GM19468 (cell line): ENCODE measurements around the gene ZNF485.
A peak's percentile ranks its signal among the peaks of the same experiment; 100 is the strongest.
"Not testable (repeated sequence)": the region's sequence is repeated elsewhere in the genome, so short reads cannot be mapped to it uniquely, and the experiment has no call there.

ENCODE experiments used
- ATAC-seq: cut with Tn5 transposase; IDR thresholded peaks from one replicate; pipeline ENCODE4 v1.9.1; 2021; ENCODE audit warnings: mild to moderate bottlenecking, moderate library complexity, moderate number of reproducible peaks; ENCODE audit not compliant: unreplicated experiment; ENCODE audit errors: extremely low read depth

The ZNF485 gene

DNA sequence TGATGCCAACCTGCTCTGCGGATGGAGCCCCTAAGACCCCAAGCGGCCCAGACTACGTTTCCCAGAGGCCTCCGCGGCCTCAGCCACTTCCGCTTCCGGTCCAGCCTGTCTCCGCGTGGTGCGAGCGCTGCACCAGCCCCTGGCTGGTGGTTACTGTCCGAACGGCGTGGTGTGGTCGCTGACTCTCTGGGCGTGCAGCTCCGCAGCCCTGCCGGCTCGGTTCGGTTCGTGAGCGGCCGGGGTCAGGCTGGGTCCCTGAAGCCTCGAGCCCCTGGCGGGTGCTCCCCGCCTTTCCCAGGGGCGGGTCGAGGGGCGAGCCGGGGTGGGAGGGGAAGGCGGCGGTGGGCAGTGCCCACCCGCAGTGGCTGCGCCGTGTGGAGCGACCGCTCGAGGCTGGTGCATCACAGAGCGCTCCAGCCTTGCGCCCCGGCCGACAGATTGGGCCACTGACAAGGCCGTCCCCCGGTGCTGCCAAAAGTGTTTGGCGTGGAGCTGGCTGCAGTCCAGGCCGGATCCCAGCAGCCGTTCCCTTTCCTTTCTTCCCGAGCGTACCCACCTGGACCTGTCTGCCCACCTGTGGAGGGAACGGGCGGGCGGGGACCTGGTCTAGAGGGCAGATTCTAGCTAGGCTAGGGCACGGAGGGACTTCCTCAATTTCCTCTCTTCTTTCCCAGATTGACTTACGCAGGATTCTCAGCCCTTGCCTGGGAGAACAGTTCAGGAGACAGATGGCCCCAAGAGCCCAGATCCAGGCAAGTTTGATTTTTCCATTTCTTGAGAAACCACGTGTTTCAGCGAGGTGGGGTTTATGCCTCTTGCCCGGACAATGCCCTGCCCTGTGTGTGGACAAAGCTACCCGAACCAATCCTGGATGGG, at the start of gene ZNF485:
ZNF485 (plus strand) TSS at position 116 of the 876 bp plus-strand sequence; CDS start at position 729, 613 bp downstream.
- peak; percentile 98 for ATAC-seq

DNA sequence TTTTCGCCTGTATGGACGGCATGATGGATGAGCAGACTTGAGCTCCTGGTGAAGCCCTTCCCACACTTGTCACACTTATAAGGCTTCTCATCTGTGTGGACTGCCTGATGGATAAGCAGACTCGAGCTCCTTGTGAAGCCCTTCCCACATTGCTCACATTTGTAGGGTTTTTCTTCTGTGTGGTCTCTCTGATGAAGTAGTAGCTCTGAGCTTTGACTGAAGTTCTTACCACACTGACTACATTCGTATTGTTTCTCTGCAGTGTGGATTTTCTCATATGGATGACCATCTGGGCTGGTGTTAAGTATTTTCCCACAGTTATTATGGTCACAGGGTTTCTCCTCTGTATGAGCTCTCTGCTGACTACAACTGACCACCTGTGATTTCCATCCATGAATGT, 49.0 kb upstream of the ZNF485 start:
- no peak for ATAC-seq

DNA sequence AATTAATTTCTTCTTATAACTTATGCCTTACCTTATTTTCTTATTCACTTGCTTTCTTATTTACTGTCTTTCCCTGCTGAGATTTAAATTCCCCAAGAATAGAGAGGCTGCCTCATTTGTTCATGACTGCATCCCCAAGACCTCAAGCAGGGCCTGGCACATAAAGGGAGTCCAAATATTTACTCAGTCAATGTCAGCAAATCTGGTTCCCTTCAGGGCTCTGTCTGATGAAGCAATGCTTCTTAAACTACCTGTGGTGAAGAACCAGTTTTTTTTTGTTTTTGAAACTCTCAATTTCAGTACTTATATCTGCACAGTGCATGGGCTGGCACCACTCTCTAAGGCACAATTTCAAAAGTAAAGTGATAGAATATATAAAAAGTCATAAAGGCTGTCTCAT, 36.6 kb upstream of the ZNF485 start:
- no peak for ATAC-seq

DNA sequence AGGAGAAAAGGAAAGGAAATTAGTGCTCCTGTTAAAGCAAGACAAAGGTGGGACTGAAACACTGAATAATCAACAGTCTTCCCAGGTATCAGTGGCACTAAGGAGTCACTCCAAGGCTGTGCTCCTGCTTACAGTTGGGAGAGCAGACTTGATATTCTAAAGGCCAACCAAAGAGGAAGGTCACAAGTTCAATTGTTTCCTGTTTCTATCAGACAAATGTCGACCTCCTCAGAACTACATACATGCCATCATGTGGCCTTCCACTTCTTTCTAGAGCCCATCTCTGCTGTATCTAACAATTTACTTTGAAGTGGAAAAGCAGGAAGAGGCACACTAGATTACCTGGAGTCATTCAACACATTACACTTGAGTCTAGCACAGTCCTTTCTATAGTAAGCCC, 35.3 kb upstream of the ZNF485 start:
- ATAC-seq: no peak

GRCh38 chr10:43573250-43574000, 32.8 kb upstream of the ZNF485 start:
- ATAC-seq: no peak

DNA sequence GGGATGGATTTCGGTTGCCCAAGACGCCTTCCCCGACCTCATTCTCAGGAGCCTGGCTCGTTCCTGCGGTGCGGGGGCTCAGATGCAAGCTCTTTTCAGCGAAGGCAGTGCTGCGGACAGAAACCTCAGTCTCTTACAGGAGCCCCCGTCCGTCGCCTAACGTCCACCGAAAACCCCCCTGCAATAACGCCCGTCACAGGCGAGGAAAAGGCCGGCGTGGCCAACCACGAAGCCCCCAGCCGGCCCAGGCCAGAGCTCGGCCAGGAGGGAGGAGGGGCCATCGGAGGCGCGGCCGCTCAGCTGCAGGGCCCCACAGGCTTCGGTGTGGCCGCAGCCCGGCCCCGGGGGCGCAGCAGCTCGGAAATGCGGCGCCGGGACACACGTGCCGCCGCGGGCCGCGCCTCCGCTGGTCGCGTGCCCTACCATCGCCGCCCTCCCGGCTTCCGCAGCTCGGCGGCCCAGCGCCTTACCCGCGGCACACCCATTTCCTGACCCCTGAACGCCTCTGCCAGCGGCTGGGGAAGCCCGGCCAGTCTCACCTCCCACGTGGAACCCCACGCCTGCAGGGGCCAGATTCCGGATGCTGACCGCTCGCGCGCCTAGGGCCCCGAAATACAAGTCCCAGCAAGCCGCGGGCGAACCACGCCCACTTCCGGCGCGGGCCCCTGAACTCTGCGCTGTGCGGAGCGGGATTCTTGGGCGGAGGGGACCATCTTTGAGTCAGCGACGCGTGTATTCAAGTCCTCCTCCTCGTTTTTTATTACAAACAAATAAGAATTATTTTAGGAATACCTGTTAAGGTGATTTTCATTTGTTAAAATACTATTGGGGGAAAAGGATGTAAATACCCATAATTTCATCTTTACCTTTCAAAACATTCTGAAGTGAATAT, 32.0 kb upstream of the ZNF485 start, which contains the start of gene ZNF239:
ZNF239 (minus strand) TSS at position 616 of the 892 bp plus-strand sequence. CDS start 16,537 bp downstream, outside the sequence.
- peak; percentile 93 for ATAC-seq

DNA sequence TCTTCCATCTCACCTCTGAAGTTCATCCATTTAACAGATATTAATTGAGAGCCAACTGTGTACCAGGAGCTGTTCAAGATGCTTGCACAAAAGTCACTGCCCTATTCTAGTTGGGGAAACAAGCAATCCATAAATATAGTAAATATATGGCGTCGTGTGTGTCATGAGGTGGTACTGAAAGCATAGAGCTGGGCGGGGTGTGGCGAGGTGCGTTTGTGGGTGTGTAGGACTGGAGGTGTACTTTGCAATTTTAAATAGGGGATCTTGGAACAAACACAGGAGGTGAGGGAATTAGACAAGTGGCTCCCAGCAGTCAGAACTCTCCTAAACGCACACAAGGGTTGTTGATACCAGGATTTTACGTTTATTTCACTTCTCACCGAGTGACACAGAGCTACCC, 31.3 kb upstream of the ZNF485 start:
- no peak for ATAC-seq

GRCh38 chr10:43576062-43576461, 30.2 kb upstream of the ZNF485 start:
- no peak for ATAC-seq

DNA sequence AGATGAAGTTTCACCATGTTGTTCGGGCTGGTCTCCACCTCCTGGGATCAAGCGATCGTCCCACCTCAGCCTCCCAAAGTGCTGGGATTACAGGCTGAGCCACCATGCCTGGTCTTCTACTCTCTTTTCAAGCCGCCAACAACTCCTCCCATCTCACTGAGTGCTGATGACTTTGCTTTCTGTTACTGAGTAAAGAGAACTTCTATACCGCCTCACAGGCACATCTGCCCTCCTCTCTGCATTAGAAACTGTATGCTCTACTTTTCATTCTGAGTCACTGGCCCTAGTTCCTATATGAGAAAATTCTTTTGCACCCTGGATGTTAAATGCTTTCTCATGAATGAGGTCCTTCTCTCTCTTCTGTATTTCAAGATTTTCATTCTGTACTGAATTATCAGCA, 29.7 kb upstream of the ZNF485 start:
- ATAC-seq: no peak

- no peak for ATAC-seq
Measured at GRCh38 chr10:43584051-43584450, 22.2 kb upstream of the ZNF485 start.

GRCh38 chr10:43585046-43585445, 21.2 kb upstream of the ZNF485 start:
- ATAC-seq: no peak

DNA sequence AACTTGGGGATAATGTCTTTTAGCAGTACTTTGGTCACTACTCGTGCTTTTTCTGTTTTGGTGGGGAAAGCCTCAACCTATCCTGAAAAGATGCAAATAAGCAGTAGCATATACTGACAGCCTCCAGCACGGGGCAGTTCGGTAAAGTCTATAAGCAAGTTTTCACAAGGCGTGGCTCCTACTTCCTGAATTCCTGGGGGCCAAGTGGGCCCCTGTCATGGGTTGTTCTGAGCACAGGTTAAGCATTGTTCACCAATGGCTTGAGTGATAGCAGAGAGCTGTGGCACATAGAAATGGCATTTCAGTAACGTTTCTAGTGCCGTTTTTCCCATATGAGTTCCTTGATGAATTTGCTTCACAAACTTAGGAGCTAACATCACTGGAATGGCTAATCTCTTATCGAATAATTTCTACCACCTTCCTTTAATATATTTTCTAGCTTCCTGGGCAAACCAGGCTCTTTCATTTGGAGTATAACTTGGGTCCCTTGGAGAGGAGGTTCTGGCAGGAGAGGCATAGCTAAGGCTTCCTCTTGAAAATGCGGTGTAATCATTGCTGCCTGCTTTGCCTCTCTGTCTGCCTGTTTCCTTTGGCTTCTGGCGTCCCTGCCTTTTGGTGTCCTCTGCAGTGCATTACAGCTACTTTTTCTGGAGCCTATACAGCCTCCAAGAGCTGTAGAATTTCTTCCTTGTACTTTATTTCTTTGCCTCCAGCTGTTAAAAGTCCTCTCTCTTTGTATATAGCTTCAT, 20.1 kb upstream of the ZNF485 start:
- ATAC-seq: no peak

- ATAC-seq: not testable (repeated sequence)
Measured at GRCh38 chr10:43586730-43587115, 19.5 kb upstream of the ZNF485 start.

- no peak for ATAC-seq
Measured at GRCh38 chr10:43591303-43591904, 14.8 kb upstream of the ZNF485 start.

GRCh38 chr10:43594944-43595589, 11.2 kb upstream of the ZNF485 start:
- ATAC-seq: peak; percentile 95

DNA sequence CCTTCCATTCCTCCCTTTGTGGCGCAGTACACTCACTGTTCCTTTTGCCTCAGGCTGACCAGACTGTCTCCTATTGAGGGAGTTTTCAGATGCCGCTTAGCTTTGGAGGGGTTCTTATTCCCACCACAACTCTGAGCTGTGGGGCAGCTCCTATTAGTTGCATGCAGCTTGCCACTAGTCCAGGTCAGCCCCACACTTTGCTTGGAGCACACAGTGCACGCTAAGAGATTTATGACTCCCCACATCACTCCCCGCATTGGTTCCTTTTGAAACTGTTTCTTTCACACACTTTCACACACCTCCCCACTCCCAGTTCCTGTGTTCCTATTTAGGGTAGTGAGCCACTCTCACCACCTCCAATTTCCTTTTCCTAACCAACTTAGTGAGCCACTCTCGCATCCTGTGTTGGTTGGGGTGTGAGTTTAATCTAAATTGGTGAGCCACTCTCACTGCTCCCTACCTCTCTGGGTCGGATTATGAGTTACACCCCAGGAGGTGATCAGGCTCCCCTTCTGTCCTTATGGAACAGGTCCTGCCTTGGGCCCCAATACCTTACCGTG, 10.4 kb upstream of the ZNF485 start:
- peak; percentile 17 for ATAC-seq

DNA sequence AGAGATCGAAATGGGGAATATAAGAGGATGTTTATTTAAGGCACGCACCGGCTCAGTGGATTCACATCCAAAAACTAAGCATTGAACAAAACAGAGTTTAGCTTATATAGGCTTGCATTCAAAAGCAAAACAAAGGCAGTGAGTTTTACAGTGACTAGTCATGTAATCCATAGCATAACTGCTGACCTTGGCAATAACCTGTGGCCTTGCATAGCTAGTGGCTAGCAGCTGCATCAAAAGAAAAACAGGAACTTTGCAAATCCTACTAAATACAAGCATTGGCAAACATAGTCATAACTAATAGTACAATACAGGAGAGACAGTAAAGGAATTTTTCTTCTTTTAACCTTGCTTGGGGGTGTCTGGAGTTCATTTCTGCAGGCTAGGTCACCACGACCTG, 9.7 kb upstream of the ZNF485 start:
- no peak for ATAC-seq

- no peak for ATAC-seq
Measured at GRCh38 chr10:43598446-43598845, 7.8 kb upstream of the ZNF485 start.
